ENCODE results near the gene FTL. TPM values are rescaled to one million over a fixed set of nuclear protein-coding genes. Genes with fewer than 3 reads are reported as not detected.
"Not testable (repeated sequence)": the region's sequence is repeated elsewhere in the genome, so short reads cannot be mapped to it uniquely, and the experiment has no call there.

The FTL gene
- total RNA-seq, 2 experiments from 2014 or later: 467 to 602 TPM

DNA sequence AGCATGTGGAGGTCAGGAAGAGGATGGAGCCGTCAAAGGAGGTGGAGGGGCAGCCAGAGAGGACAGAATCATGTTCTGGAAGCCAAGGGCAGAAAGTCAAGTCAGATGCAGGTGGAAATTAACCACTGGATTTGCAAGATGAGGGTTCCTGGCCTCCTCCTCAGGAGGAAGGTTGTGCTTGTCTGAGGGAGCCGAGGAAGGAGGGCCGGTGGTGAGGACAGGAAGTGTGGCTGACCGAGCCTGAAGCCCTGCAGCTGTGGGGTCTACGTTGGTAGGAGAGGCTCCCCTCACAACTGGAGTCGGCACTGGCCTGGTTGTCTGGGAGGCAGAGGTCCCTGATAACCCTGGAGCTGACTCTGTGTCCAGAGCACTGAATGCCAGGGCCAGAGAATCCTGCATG, 47.0 kb upstream of the FTL start:
- peak overlapping the region; percentile 64 for H3K4me2 ChIP-seq (ENCODE audit: low read length)
- H2AFZ ChIP-seq (ENCODE audit: low read length): peak overlapping the region; percentile 42; the same call in 1 of the 2 replicates
- H3K4me3 ChIP-seq (ENCODE audit: low read depth, low read length, poor library complexity, severe bottlenecking): peak overlapping the region; percentile 44
- H3K27ac ChIP-seq (ENCODE audit: low read depth, low read length, poor library complexity, severe bottlenecking): peak overlapping the region; percentile 83
- peaks cover 17% of the 10 kb centered on the region for H3K4me1 ChIP-seq (ENCODE audit: insufficient read depth, low read length, poor library complexity, severe bottlenecking)
- peak; percentile 84 for DNase-seq (ENCODE audit: low spot score)
- H3K9me2 ChIP-seq (ENCODE audit: insufficient read depth, low read length): no peaks in the 10 kb centered on the region
- no TSS peak for BruUV-seq (replicated peaks)
- no peaks in the 10 kb centered on the region for H3K9me3 ChIP-seq (ENCODE audit: low read length)
- intact Hi-C loops (cut with micrococcal nuclease; ENCODE audit: unreplicated experiment): no loop called here
- no peaks in the 10 kb centered on the region for H4K20me1 ChIP-seq (ENCODE audit: insufficient read depth, low read length)
- TF ChIP-seq EZH2phosphoT487 (IDR thresholded peaks at IDR 0.05; ENCODE audit: borderline replicate concordance, low read depth, low read length): no peak
- TF ChIP-seq CTCF (conservative IDR thresholded peaks at IDR 0.05; ENCODE audit: low read length): no peak
- no peaks in the 10 kb centered on the region for H3K79me2 ChIP-seq (ENCODE audit: insufficient read depth, low read depth, low read length)
- H3K36me3 ChIP-seq (ENCODE audit: insufficient read depth, low read length): peaks cover 45% of the 10 kb centered on the region
- POLR2A ChIA-PET: interaction anchor here (1.0 kb wide), 1 partner anchor 45 kb away, joined by 3 read pairs; no protein-coding TSS in a partner anchor
- CTCF ChIA-PET (ENCODE audit: unreplicated experiment): no interaction called here

GRCh38 chr19:48918801-48919247, 46.3 kb upstream of the FTL start:
- peak overlapping the region; percentile 44 for H3K4me3 ChIP-seq (ENCODE audit: low read depth, low read length, poor library complexity, severe bottlenecking)
- CTCF ChIA-PET (ENCODE audit: unreplicated experiment): no interaction called here
- H3K79me2 ChIP-seq (ENCODE audit: insufficient read depth, low read depth, low read length): no peaks in the 10 kb centered on the region
- H3K9me3 ChIP-seq (ENCODE audit: low read length): no peaks in the 10 kb centered on the region
- BruUV-seq (replicated peaks): no TSS peak
- peak; percentile 77 for DNase-seq (ENCODE audit: low spot score)
- H3K9me2 ChIP-seq (ENCODE audit: insufficient read depth, low read length): no peaks in the 10 kb centered on the region
- H3K27ac ChIP-seq (ENCODE audit: low read depth, low read length, poor library complexity, severe bottlenecking): peak overlapping the region; percentile 83
- H2AFZ ChIP-seq (ENCODE audit: low read length): peak overlapping the region; percentile 42; the same call in 1 of the 2 replicates
- POLR2A ChIA-PET: interaction anchor here (1.0 kb wide), 2 partner anchors 36 to 45 kb away, joined by 3 to 7 read pairs; partner anchors contain the start of gene BAX
- intact Hi-C loops (cut with micrococcal nuclease; ENCODE audit: unreplicated experiment): no loop called here
- no peaks in the 10 kb centered on the region for H4K20me1 ChIP-seq (ENCODE audit: insufficient read depth, low read length)
- peaks cover 17% of the 10 kb centered on the region for H3K4me1 ChIP-seq (ENCODE audit: insufficient read depth, low read length, poor library complexity, severe bottlenecking)
- H3K4me2 ChIP-seq (ENCODE audit: low read length): peak overlapping the region; percentile 64
- H3K36me3 ChIP-seq (ENCODE audit: insufficient read depth, low read length): peaks cover 40% of the 10 kb centered on the region
- TF ChIP-seq CTCF (conservative IDR thresholded peaks at IDR 0.05; ENCODE audit: low read length): no peak

- H4K20me1 ChIP-seq (ENCODE audit: insufficient read depth, low read length); H3K27ac ChIP-seq (ENCODE audit: low read depth, low read length, poor library complexity, severe bottlenecking); H3K79me2 ChIP-seq (ENCODE audit: insufficient read depth, low read depth, low read length); BruUV-seq (replicated peaks); H2AFZ ChIP-seq (ENCODE audit: low read length); H3K4me2 ChIP-seq (ENCODE audit: low read length); intact Hi-C loops (cut with micrococcal nuclease; ENCODE audit: unreplicated experiment); CTCF ChIA-PET (ENCODE audit: unreplicated experiment); DNase-seq (ENCODE audit: low spot score); H3K4me3 ChIP-seq (ENCODE audit: low read depth, low read length, poor library complexity, severe bottlenecking); H3K9me2 ChIP-seq (ENCODE audit: insufficient read depth, low read length); H3K9me3 ChIP-seq (ENCODE audit: low read length): not testable (repeated sequence)
- peaks cover 17% of the 10 kb centered on the region for H3K4me1 ChIP-seq (ENCODE audit: insufficient read depth, low read length, poor library complexity, severe bottlenecking)
- POLR2A ChIA-PET: interaction anchor here (1.0 kb wide), 1 partner anchor 35 kb away, joined by 7 read pairs; the partner anchor contains the start of gene BAX
- H3K36me3 ChIP-seq (ENCODE audit: insufficient read depth, low read length): peaks cover 37% of the 10 kb centered on the region
These were observed 45.8 kb upstream of the FTL start for GRCh38 chr19:48919271-48919670.
